PFSK-1 (cell line): ENCODE results near the gene NPAS2.

Experiments used
- FOXP2 ChIP-seq: optimal IDR thresholded peaks from 2 replicates; pipeline ENCODE3; 2011; ENCODE audit warnings: borderline replicate concordance, control low read depth, inconsistent platforms; ENCODE audit not compliant: insufficient read depth; ENCODE audit errors: extremely low read length, extremely low read depth
- POLR2AphosphoS5 ChIP-seq: IDR thresholded peaks from 2 replicates; pipeline ENCODE4 v1.6.1; 2012; ENCODE audit warnings: low read depth, mild to moderate bottlenecking, control low read depth, low read length, moderate library complexity
- SIN3A ChIP-seq: IDR thresholded peaks from 2 replicates; pipeline ENCODE4 v1.6.1; 2012; ENCODE audit warnings: mild to moderate bottlenecking, low read length, moderate library complexity, borderline replicate concordance; ENCODE audit not compliant: insufficient read depth
- TAF1 ChIP-seq: IDR thresholded peaks from 2 replicates; pipeline ENCODE4 v1.6.1; 2012; ENCODE audit warnings: low read length, control low read depth, borderline replicate concordance; ENCODE audit not compliant: insufficient read depth
- TF ChIP-seq, protein P1 (sequence below), 2 experiments: IDR thresholded peaks; 2 replicates each; pipeline versions ENCODE4 v1.6.1 to v1.8.0; 2011 to 2012; ENCODE audit warnings: low read depth in 2 of 2, low read length in 2 of 2, control low read depth in 1 of 2, inconsistent platforms in 1 of 2, mild to moderate bottlenecking in 1 of 2, moderate library complexity in 1 of 2; ENCODE audit not compliant: insufficient read depth in 1 of 2

NPAS2 gene

DNA sequence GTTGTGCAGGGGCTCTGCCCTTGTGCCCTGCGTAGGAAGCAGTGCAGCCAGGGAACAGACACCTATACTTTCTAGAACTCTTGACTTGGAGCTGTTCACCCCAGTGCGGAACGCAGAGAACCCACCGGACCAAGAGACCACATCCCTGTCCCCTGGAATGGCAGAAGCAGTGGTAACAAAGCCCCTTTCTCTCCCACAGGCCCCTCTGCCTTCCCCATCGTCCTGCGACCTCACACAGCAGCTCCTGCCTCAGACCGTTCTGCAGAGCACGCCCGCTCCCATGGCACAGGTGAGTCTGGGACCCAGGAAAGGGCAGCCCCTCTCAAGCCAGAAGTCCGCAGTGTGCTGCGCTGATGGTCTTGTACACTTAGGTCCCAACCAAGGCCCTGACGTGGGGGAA lies 157.6 kb downstream of the NPAS2 start:
- TF ChIP-seq TAF1 (no peak), FOXP2 (no peak), POLR2AphosphoS5 (no peak), SIN3A (no peak)
- TF ChIP-seq, protein P1, sequence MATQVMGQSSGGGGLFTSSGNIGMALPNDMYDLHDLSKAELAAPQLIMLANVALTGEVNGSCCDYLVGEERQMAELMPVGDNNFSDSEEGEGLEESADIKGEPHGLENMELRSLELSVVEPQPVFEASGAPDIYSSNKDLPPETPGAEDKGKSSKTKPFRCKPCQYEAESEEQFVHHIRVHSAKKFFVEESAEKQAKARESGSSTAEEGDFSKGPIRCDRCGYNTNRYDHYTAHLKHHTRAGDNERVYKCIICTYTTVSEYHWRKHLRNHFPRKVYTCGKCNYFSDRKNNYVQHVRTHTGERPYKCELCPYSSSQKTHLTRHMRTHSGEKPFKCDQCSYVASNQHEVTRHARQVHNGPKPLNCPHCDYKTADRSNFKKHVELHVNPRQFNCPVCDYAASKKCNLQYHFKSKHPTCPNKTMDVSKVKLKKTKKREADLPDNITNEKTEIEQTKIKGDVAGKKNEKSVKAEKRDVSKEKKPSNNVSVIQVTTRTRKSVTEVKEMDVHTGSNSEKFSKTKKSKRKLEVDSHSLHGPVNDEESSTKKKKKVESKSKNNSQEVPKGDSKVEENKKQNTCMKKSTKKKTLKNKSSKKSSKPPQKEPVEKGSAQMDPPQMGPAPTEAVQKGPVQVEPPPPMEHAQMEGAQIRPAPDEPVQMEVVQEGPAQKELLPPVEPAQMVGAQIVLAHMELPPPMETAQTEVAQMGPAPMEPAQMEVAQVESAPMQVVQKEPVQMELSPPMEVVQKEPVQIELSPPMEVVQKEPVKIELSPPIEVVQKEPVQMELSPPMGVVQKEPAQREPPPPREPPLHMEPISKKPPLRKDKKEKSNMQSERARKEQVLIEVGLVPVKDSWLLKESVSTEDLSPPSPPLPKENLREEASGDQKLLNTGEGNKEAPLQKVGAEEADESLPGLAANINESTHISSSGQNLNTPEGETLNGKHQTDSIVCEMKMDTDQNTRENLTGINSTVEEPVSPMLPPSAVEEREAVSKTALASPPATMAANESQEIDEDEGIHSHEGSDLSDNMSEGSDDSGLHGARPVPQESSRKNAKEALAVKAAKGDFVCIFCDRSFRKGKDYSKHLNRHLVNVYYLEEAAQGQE (IDR thresholded peaks at IDR 0.05; ENCODE audit: insufficient read depth in 1 of 2, low read depth in 2 of 2, low read length in 2 of 2) = no peak

DNA sequence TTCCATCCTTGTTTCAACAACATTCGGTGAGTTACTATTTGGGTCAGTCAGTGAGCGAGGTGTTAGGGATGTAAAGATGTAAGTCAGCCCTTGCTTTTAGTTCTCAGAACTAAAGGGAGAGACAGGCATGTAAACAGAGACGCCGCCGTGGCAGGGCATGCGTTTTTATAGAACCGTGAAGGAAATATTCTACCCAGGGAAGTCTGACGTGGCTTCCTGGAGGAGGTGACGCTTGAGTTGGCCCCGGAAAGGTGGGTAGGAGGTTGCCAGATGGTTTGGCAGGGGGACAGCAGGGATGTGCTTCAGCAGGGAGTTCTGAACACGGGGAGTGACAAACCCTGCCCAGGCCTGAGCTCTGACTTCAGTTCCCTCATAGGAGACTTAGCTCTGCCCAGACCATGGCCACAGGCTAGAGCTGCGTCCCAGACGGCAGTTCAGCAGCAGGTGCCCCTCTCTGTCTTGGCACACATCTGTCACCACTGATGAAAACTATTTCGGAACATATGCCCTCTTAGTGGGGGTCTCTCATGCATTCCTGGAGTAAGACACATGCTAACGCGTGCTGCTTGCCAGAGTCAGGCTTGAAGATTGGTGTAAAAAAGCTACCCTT lies 158.7 kb downstream of the NPAS2 start:
- no peak for TF ChIP-seq POLR2AphosphoS5
- TF ChIP-seq TAF1 = no peak
- TF ChIP-seq FOXP2 = no peak
- no peak for TF ChIP-seq SIN3A
- TF ChIP-seq, protein P1 (IDR thresholded peaks at IDR 0.05; ENCODE audit: insufficient read depth in 1 of 2, low read depth in 2 of 2, low read length in 2 of 2) = no peak

DNA sequence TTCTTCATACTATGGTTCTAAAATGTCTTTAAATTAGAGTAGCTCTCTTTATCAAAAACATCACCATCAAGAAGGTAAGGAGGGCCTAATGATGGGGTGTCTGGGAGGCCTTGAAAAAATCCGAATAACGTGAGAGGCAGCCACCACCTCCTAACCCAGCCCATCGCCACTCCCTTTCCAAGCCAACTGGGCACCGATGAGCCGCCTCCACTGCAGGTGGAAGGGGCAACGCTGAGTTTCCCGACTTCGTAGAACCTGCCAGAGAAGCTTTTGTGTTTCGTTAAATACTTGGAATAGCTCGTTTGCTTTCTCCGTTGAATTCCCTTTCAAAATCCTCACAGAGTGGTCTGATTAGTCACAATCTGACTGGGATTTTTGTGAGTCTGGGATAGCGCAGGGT lies 160.1 kb downstream of the NPAS2 start:
- TF ChIP-seq SIN3A (no peak), FOXP2 (no peak), TAF1 (no peak), POLR2AphosphoS5 (no peak)
- TF ChIP-seq, protein P1 (IDR thresholded peaks at IDR 0.05; ENCODE audit: insufficient read depth in 1 of 2, low read depth in 2 of 2, low read length in 2 of 2) = no peak

DNA sequence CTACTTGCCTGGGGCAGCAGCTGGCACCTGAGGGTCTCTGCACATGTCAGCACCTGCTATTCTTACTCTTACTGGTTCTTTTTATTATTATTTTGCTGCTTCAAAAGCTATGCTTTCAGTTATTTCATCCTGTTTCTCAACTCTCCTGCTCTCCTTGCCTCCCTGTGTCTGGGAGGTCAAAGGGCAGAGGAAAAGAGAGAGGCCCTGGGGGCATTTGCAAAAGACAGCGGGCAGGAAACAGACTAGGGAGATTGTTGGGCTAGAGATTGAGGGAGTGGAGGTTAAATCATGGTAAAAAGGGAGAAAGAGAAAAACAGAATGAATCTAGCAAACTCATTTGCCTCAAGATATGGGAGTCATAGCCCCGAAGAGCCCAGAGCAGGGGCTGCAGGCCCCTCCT lies 161.1 kb downstream of the NPAS2 start:
- TF ChIP-seq FOXP2 (no peak), SIN3A (no peak), POLR2AphosphoS5 (no peak), TAF1 (no peak)
- TF ChIP-seq, protein P1 (IDR thresholded peaks at IDR 0.05; ENCODE audit: insufficient read depth in 1 of 2, low read depth in 2 of 2, low read length in 2 of 2) = no peak

DNA sequence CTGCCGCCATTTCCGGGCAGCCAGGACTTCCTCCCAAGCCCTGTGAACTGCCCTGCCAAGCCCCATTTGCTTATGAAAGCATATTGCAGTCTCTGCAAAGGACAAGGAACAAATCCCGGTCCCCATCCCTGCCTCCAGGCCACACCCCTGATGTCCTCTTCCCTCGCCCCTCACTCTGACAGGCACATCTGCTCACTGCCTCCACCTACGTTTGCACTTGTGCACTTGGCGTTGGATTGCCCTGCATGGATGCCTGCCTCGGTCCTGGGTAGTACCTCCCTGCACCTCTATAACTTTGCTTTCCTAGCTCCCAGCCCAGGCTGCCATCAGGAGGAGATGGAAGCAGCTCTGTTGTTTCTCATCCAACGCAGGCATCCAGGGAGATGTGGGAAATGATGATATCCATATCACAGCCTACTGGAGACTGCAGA lies 162.5 kb downstream of the NPAS2 start:
- TF ChIP-seq TAF1 (no peak), POLR2AphosphoS5 (no peak), FOXP2 (no peak)
- TF ChIP-seq, protein P1 (IDR thresholded peaks at IDR 0.05; ENCODE audit: insufficient read depth in 1 of 2, low read depth in 2 of 2, low read length in 2 of 2) = no peak
